DMS153 (cell line): ENCODE results near the gene GABPA.
A peak's percentile ranks its signal among the peaks of the same experiment; 100 is the strongest.
"Not testable (repeated sequence)": the region's sequence is repeated elsewhere in the genome, so short reads cannot be mapped to it uniquely, and the experiment has no call there.

ENCODE experiments used
- DNase-seq: peaks from one replicate; lab custom pipeline; 2025; lab: John Stamatoyannopoulos, UW

Gene GABPA

DNA sequence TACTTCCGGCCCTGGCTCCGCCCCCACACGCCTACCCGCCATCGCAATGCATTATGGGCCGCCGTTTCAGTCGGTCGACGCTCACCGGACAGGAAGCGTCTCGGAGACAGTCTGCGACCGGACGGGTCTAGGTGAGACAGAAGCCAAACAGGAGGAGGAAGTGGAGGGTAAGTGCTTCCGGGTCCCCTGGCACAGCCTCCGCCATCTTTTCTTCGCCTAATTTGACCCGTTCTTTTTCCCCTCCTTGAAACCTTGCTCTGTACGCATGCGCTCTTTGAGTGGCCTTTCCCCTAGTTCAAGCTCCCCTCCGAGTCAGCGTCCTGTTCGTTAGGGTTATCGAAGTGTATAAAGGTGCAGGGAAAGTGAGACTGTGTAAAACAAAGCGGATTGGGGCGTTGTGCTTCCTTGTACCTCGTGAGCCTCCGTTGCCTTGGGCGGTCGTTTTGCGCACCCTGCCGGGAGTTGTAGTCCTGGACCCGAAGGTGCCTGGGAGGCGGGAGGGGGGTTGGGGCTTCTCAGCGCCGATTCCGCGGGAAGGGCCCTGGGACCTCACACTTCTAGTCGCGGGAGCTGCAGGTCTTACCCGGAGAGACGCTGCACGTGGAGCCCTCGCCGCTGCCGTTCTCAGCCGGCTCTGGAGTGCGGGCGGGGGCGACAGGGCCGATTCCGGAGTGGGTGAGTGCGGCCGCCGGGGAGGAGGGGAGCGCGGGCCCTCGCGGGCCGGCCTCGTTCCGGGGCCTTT lies at the start of gene GABPA, which contains the start of gene ATP5PF:
TSS of gene GABPA (plus strand) at position 69 of the 742 bp plus-strand sequence. CDS start 6,627 bp downstream, outside the sequence.
TSS of gene ATP5PF (minus strand) at position 1 of the 742 bp plus-strand sequence. CDS start 5,110 bp downstream, outside the sequence.
- DNase-seq: peak; percentile 97

GRCh38 chr21:25687787-25688186 lies 47.0 kb upstream of the GABPA start:
- no peak for DNase-seq

- DNase-seq: no peak
Observed at GRCh38 chr21:25688275-25689155, 46.3 kb upstream of the GABPA start.

- no peak for DNase-seq
Observed at GRCh38 chr21:25689226-25689625, 45.5 kb upstream of the GABPA start.

DNA sequence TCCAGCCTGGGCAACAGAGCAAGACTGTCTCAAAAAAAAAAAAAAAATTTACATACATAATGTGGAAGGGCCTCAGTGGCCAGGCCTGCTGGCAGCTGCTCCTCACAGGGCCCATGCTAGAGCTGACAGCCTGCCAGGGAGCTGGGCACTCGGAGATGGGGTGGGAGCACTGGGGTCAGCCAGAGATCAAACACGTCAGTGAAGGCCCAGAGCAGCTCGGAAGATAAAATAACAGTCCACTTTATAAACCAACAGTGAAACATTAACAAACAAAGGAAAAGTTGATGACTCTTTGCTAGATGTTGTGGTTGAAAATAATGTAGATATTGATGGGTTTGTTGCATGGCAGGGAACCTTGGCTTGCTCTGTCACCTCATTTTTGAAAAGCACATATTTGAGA lies 42.8 kb upstream of the GABPA start:
- DNase-seq: no peak

- DNase-seq: not testable (repeated sequence)
Observed at GRCh38 chr21:25695461-25695860, 39.3 kb upstream of the GABPA start.

- no peak for DNase-seq
Observed at GRCh38 chr21:25700741-25701140, 34.0 kb upstream of the GABPA start.

DNA sequence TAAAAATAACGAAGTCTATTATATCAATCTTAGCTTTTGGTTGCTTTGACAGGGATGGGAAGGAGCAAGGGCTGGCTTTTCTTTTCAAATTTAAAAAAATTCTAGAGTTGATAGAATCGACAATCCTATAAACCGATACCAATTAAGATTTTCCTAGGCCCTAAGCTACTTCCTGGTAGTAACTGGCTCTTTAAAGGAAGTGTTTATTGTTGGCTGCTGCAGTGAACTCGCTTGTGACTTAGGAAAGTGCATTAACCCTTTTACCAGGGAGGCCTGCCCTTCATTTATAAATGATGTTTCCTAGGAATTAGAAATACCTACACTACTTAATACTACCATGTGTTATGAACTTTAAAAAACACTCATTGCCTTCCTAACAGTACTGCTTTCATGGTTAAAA lies 33.2 kb upstream of the GABPA start:
- no peak for DNase-seq

GRCh38 chr21:25708467-25709065 lies 26.2 kb upstream of the GABPA start:
- DNase-seq: no peak

DNA sequence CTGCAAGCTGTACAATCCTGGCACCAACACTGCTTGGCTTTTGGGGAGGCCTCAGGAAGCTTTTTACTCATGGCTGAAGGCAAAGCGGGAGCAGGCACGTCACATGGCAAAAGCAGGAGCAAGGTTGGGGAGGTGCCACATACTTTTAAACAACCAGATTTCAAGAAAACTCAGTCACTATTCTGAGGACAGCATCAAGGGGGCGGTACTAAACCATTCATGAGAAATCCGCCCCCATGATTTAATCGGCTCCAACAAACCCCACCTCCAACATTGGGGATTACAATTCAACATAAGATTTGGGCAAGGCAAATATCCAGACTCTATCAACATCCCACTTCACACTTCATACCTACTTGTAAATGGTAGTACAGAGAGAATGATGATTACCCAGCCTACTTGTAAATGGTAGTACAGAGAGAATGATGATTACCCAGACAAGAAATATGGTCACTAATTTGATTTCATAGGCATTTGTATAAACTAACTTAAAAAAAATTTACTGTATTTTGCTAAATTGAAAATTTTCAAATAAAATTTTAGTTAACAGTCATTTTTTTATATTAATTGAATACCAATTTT lies 25.0 kb upstream of the GABPA start:
- DNase-seq: no peak

GRCh38 chr21:25710550-25710949 lies 24.2 kb upstream of the GABPA start:
- DNase-seq: no peak

DNA sequence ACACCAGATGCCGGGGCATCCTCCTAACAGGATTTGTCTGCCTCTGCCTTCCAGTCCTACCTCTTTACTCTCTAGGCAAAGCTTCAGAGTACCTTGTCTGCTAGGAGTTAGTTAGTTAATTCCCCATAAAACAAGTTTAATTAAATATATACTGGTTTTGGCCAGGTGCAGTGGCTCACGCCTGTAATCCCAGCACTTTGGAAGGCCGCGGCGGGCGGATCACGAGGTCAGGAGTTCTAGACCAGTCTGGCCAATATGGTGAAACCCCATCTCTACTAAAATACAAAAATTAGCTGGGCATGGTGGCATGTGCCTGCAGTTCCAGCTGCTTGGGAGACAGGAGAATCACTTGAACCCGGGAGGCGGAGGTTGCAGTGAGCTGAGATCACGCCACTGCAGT lies 20.7 kb upstream of the GABPA start:
- DNase-seq: not testable (repeated sequence)

GRCh38 chr21:25717491-25718147 lies 17.2 kb upstream of the GABPA start:
- no peak for DNase-seq

- DNase-seq: no peak
Observed at GRCh38 chr21:25721987-25722386, 12.8 kb upstream of the GABPA start.

DNA sequence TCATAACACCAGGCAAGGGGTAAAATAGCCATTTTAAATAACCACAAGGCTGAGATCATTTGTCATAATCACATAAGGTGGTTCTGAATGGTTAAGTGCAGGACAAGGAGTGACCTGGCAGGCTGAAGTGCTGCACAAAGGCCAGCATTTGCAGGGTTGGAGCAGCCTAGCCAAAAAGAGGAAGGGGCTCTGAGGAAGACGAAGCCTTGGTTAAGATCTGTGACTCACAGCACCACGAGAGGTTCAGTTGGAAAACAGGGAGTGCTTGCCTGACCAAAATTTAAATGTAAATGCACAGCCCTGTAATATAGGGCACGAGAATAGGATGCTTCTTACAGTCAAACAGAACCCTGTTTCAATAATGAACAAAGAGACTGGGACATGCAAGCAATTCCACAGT lies 12.1 kb upstream of the GABPA start:
- DNase-seq: no peak

GRCh38 chr21:25732091-25732760 lies 2.5 kb upstream of the GABPA start:
- no peak for DNase-seq

- no peak for DNase-seq
Observed at GRCh38 chr21:25733859-25734653, 716 bp upstream of the GABPA start.

GRCh38 chr21:25734654-25734903 lies 193 bp upstream of the GABPA start:
- DNase-seq: no peak

DNA sequence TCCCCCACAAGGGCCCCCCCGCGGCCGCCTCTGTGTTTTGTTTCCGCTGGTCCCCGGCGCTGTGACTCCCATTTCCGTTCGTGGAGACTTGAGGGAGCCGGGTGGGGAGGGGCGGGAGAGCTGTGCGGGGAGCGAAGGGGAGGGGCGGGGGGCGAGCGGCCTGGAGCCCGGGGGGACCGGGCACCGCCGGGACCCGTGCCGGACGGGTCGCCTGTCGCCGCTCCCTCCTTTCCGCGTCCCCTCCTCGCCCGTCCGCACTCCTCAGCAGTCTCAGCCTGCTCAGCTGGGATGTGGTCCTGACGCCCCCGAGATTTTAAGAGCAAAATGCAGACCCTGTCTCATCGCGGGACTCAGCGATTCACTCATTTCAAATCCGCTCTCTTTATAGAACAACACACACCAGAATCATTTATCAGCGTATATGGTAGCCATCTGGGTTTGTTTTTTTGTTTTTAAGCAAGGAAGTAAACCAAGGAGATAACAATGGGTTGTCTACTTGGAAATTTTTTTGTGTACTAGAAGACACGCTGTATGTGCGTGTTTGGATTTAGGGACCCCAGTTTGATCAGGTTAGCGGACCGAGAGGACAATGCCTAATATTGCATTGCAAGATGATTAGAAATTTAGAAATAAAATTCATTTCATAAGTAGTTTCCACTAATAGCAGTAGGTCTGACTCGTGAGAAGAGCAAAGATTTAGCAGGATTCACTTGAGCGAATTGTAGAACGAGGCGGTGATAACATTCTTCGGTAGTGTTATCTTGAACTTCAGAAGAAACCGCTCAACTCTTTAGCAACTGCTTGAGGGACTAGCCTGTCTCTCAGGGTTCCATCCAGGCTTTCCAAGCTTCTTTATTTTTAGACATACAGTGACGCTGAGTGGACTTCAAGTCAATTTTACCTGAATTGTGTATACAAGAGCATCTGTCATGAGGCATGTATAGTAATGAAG lies 1.1 kb downstream of the GABPA start:
- peak; percentile 30 for DNase-seq
